HepG2 (cell line): ENCODE data around the gene NEBL. TPM values are rescaled to one million over a fixed set of nuclear protein-coding genes. Genes with fewer than 3 reads are reported as not detected.

Source experiments
- ATAC-seq: fragments of 200-7000 bp; cut with Tn5 transposase; 3 replicates; pipeline ENCODE4 v1.9.1; 2020; ENCODE audit warnings: mild to moderate bottlenecking, moderate library complexity
- BruUV-seq: library from RNA; stranded (reverse); fragments of 400-500 nt; replicated peaks from 2 replicates; lab custom pipeline; 2021; lab: Mats Ljungman, UMichigan
- CTCF ChIA-PET: fragments of 300-600 bp; formaldehyde crosslinking; extraction: SDS; loops from one replicate; lab custom pipeline; 2021; ENCODE audit warnings: low total read pairs, inconsistent platforms, low intra/inter-chr PET ratio; lab: Yijun Ruan, JAX
- POLR2A ChIA-PET: fragments of 350-600 bp; sonication (Branson Sonifier 250); formaldehyde crosslinking; loops from one replicate; lab custom pipeline; 2020; ENCODE audit warnings: antibody characterized with exemption, inconsistent platforms; lab: Yijun Ruan, JAX
- DNase-seq: peaks from one replicate; pipeline ENCODE4 v3.0.0-alpha.2; 2015; ENCODE audit warnings: low spot score
- FAIRE-seq: peaks from 3 replicates; lab custom pipeline; 2011; peaks lifted over from hg19 to GRCh38; lab: Jason Lieb, UNC
- H2AFZ ChIP-seq: one replicate; pipeline ENCODE4 v1.6.1; 2011; ENCODE audit warnings: low read length, inconsistent platforms
- H3K27ac ChIP-seq: fragments of 300-600 bp; 3 replicates; pipeline ENCODE4 v1.8.0; 2011; ENCODE audit warnings: mixed run types, mild to moderate bottlenecking, mixed read lengths, low read length, inconsistent platforms; ENCODE audit not compliant: insufficient read depth; ENCODE audit errors: extremely low read length
- H3K27me3 ChIP-seq, 2 experiments: fragments of 200-600 bp in 1 of 2; 2 replicates in 1 of 2; 3 replicates in 1 of 2; pipeline versions ENCODE4 v1.6.0 to v1.8.0; 2011; ENCODE audit warnings: low read length in 2 of 2, mild to moderate bottlenecking in 2 of 2, moderate library complexity in 2 of 2, inconsistent platforms in 1 of 2; ENCODE audit not compliant: insufficient read depth in 2 of 2, control insufficient read depth in 1 of 2
- H3K36me3 ChIP-seq, 2 experiments: fragments of 200-600 bp in 1 of 2; replicated peaks in 1 of 2; 2 replicates in 1 of 2; 3 replicates in 1 of 2; pipeline versions ENCODE4 v1.5.1 to v1.8.0; 2011; ENCODE audit warnings: low read length in 2 of 2, inconsistent platforms in 1 of 2; ENCODE audit not compliant: insufficient read depth in 2 of 2, control insufficient read depth in 1 of 2
- H3K4me1 ChIP-seq: 2 replicates; pipeline ENCODE4 v1.5.1; 2012; ENCODE audit warnings: low read length, inconsistent platforms; ENCODE audit not compliant: insufficient read depth
- H3K4me2 ChIP-seq: 2 replicates; pipeline ENCODE4 v1.6.0; 2011; ENCODE audit warnings: low read depth, low read length, inconsistent platforms
- H3K4me3 ChIP-seq, 3 experiments: fragments of 200-600 bp in 1 of 3; sonication (generic), shearing (Covaris generic) in 1 of 3; replicated peaks in 1 of 3; 2 replicates each; pipeline ENCODE4 v1.5.1; 2011 to 2016; ENCODE audit warnings: low read length in 3 of 3, inconsistent platforms in 2 of 3, low read depth in 2 of 3, mild to moderate bottlenecking in 2 of 3, control low read depth in 1 of 3, mixed read lengths in 1 of 3; ENCODE audit not compliant: insufficient read depth in 1 of 3
- H3K79me2 ChIP-seq: one replicate; pipeline ENCODE4 v1.6.1; 2011; ENCODE audit warnings: low read length, inconsistent platforms; ENCODE audit not compliant: insufficient read depth
- H3K9ac ChIP-seq: 2 replicates; pipeline ENCODE4 v1.6.0; 2011; ENCODE audit warnings: mild to moderate bottlenecking, low read depth, low read length, inconsistent platforms; ENCODE audit not compliant: insufficient read depth
- H3K9me3 ChIP-seq: 2 replicates; pipeline ENCODE4 v1.5.1; 2012; ENCODE audit warnings: mild to moderate bottlenecking, low read length
- H4K20me1 ChIP-seq: 2 replicates; pipeline ENCODE4 v1.6.0; 2011; ENCODE audit warnings: inconsistent platforms, mild to moderate bottlenecking, low read length, moderate library complexity; ENCODE audit not compliant: insufficient read depth
- BRD4 ChIP-seq: sonication (generic); formaldehyde crosslinking; IDR thresholded peaks from 2 replicates; pipeline ENCODE4 v1.4.0; 2020; ENCODE audit warnings: missing genetic modification reagents
- MTERF4 ChIP-seq: sonication (generic); formaldehyde crosslinking; IDR thresholded peaks from 2 replicates; pipeline ENCODE4 v1.8.0; 2023; ENCODE audit warnings: mild to moderate bottlenecking, missing genetic modification reagents
- PCBP2 ChIP-seq: fragments of 200-400 bp; formaldehyde crosslinking; optimal IDR thresholded peaks from 2 replicates; pipeline ENCODE3; 2018; ENCODE audit warnings: low read length, low read depth; ENCODE audit not compliant: poor library complexity, severe bottlenecking
- RFXAP ChIP-seq: sonication (generic); formaldehyde crosslinking; IDR thresholded peaks from 2 replicates; pipeline ENCODE4 v1.4.0; 2020; ENCODE audit warnings: missing genetic modification reagents, borderline replicate concordance
- SNAPC4 ChIP-seq: sonication (generic); formaldehyde crosslinking; IDR thresholded peaks from 2 replicates; pipeline ENCODE4 v1.4.0; 2020; ENCODE audit warnings: mild to moderate bottlenecking, missing genetic modification reagents
- ZNF329 ChIP-seq: sonication (generic); formaldehyde crosslinking; IDR thresholded peaks from 2 replicates; pipeline ENCODE4 v1.9.0; 2021; ENCODE audit warnings: low read depth, mild to moderate bottlenecking, missing genetic modification reagents
- ZNF652 ChIP-seq: IDR thresholded peaks from 2 replicates; pipeline ENCODE4 v1.6.1; 2016; ENCODE audit warnings: low read depth, borderline replicate concordance
- ZNF773 ChIP-seq: sonication (generic); formaldehyde crosslinking; IDR thresholded peaks from 2 replicates; pipeline ENCODE4 v1.4.0; 2020; ENCODE audit warnings: missing genetic modification reagents, borderline replicate concordance
- WGBS: methylation state at CpG from one replicate; pipeline ENCODE4 v1.1.6; 2017; ENCODE audit warnings: low lambda C conversion rate; 5-methylcytosine and 5-hydroxymethylcytosine counted together
- in situ Hi-C: cut with HindIII; loops from 2 replicates; pipeline ENCODE4 v1.10.0; 2017; ENCODE audit warnings: low pct_unique_long_range_greater_than_20kb; ENCODE audit not compliant: extremely low pct_ligation_motif_present
- intact Hi-C: fragments of 100-400 bp; cut with micrococcal nuclease; formaldehyde crosslinking; loops from one replicate; pipeline ENCODE4 v1.10.0; 2022; ENCODE audit not compliant: unreplicated experiment
- polyA plus RNA-seq, 8 experiments: library from polyadenylated mRNA; depleted of rRNA in 3 of 8; stranded (reverse) in 7 of 8; unstranded in 1 of 8; fragments of >200 nt; fragmentation: Illumina TruSeq in 4 of 8; extraction: Trizol in 4 of 8; gene quantifications; 2 replicates each; pipeline versions ENCODE4 v1.2.1 to v1.2.3, GENCODE V29; 2011 to 2016; ENCODE audit warnings: low read depth in 4 of 8, missing spikeins in 1 of 8, mixed read lengths in 1 of 8; ENCODE audit not compliant: insufficient read depth in 1 of 8
- total RNA-seq, 5 experiments: library from RNA; depleted of rRNA; stranded (reverse); fragments of >200 nt; fragmentation: Illumina TruSeq; extraction: Trizol; gene quantifications; 2 replicates each; pipeline ENCODE4 v1.2.3, GENCODE V29; 2016; ENCODE audit warnings: low read depth in 1 of 5
- TF ChIP-seq, protein P1 (sequence below): sonication (generic); formaldehyde crosslinking; IDR thresholded peaks from 2 replicates; pipeline ENCODE4 v1.4.0; 2020; ENCODE audit warnings: missing genetic modification reagents
- TF ChIP-seq, protein P2 (sequence below): sonication (generic); formaldehyde crosslinking; IDR thresholded peaks from 2 replicates; pipeline ENCODE4 v1.4.0; 2020; ENCODE audit warnings: missing genetic modification reagents, low read depth, mild to moderate bottlenecking, borderline replicate concordance

NEBL gene
- total and polyA plus RNA-seq, 2 of the 13 experiments (the other 11 are each of a cell fraction or from before 2014, with no cell fraction given) = not detected

GRCh38 chr10:20892796-20893195 is 4.3 kb downstream of the NEBL start:
- Histone ChIP-seq H3K4me1 (no peaks in the 10 kb centered on the region), H3K36me3 (no peaks in the 10 kb centered on the region), H3K79me2 (no peaks in the 10 kb centered on the region)
- DNase-seq = no peak
- no peak for TF ChIP-seq ZNF773 (CRISPR knock-in tag)
- no peak for TF ChIP-seq SNAPC4 (CRISPR knock-in tag)
- no peak for TF ChIP-seq ZNF329 (CRISPR knock-in tag)
- no peak for TF ChIP-seq MTERF4 (CRISPR knock-in tag)
- no peak for TF ChIP-seq RFXAP (CRISPR knock-in tag)
- TF ChIP-seq ZNF652 (CRISPR knock-in tag) = no peak
- no peak for TF ChIP-seq PCBP2
- TF ChIP-seq, protein P1, sequence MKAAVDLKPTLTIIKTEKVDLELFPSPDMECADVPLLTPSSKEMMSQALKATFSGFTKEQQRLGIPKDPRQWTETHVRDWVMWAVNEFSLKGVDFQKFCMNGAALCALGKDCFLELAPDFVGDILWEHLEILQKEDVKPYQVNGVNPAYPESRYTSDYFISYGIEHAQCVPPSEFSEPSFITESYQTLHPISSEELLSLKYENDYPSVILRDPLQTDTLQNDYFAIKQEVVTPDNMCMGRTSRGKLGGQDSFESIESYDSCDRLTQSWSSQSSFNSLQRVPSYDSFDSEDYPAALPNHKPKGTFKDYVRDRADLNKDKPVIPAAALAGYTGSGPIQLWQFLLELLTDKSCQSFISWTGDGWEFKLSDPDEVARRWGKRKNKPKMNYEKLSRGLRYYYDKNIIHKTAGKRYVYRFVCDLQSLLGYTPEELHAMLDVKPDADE = no peak
- no peak for TF ChIP-seq BRD4
- TF ChIP-seq, protein P2, sequence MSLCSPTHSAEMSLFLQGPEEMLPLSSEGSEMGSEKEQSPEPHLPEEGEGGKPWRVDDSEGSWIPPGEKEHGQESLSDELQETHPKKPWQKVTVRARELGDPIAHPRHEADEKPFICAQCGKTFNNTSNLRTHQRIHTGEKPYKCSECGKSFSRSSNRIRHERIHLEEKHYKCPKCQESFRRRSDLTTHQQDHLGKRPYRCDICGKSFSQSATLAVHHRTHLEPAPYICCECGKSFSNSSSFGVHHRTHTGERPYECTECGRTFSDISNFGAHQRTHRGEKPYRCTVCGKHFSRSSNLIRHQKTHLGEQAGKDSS = no peak
- TF ChIP-seq, all 625 proteins: peak for 0
- FAIRE-seq (no peak), ATAC-seq (no peak)
- in situ Hi-C loops = no loop called here
- no peak overlapping the region for H3K4me3 ChIP-seq
- H3K9ac ChIP-seq = no peak overlapping the region
- no peak overlapping the region for H3K4me2 ChIP-seq
- intact Hi-C loops = no loop called here
- ChIA-PET CTCF (no interaction called here), POLR2A (no interaction called here)
- WGBS = 21% methylated on average over 2 of the region's 2 CpGs
- H3K27ac ChIP-seq = no peak overlapping the region
- no peak overlapping the region for H2AFZ ChIP-seq
- H4K20me1 ChIP-seq = no peaks in the 10 kb centered on the region
- no peaks in the 10 kb centered on the region for H3K9me3 ChIP-seq
- no TSS peak for BruUV-seq
- peaks cover 0 to 3% of the 10 kb centered on the region in 2 experiments; a peak in 1 of 5 replicates for H3K27me3 ChIP-seq
